IPS DF 19.7 (cell line): Measurements from ENCODE around the gene LASP1.
"Not testable (repeated sequence)": the region's sequence is repeated elsewhere in the genome, so short reads cannot be mapped to it uniquely, and the experiment has no call there.

Source experiments
- DNase-seq: peaks from one replicate; pipeline ENCODE4 v3.0.0-alpha.2; 2013; ENCODE audit warnings: low read depth, low spot score

The LASP1 gene

GRCh38 chr17:38930782-38931181, 60.9 kb downstream of the LASP1 start:
- not testable (repeated sequence) for DNase-seq

GRCh38 chr17:38933962-38934361, 64.1 kb downstream of the LASP1 start:
- not testable (repeated sequence) for DNase-seq

- DNase-seq = no peak
These were observed 70.1 kb downstream of the LASP1 start for GRCh38 chr17:38939987-38940386.

- DNase-seq = no peak
These were observed 70.5 kb downstream of the LASP1 start for GRCh38 chr17:38940404-38940803.

- no peak for DNase-seq
These were observed 73.0 kb downstream of the LASP1 start for GRCh38 chr17:38942696-38943334.

GRCh38 chr17:38943607-38944006, 73.7 kb downstream of the LASP1 start:
- no peak for DNase-seq

- DNase-seq = no peak
These were observed 77.3 kb downstream of the LASP1 start for GRCh38 chr17:38947189-38947588.

GRCh38 chr17:38953800-38954199, 83.9 kb downstream of the LASP1 start:
- not testable (repeated sequence) for DNase-seq

GRCh38 chr17:38958326-38958725, 88.5 kb downstream of the LASP1 start:
- DNase-seq = no peak

GRCh38 chr17:38958756-38959155, 88.9 kb downstream of the LASP1 start:
- DNase-seq = no peak

- no peak for DNase-seq
These were observed 89.7 kb downstream of the LASP1 start for GRCh38 chr17:38959508-38959907.

GRCh38 chr17:38960402-38960801, 90.5 kb downstream of the LASP1 start:
- DNase-seq = no peak

GRCh38 chr17:38961413-38961812, 91.6 kb downstream of the LASP1 start:
- DNase-seq = no peak

- DNase-seq = peak; percentile 94
These were observed 97.5 kb downstream of the LASP1 start, which contains the start of gene FBXO47 for GRCh38 chr17:38967290-38967738. TSS of gene FBXO47 (minus strand) at chr17:38967403. CDS start at chr17:38963025, 4,378 bp downstream.

- no peak for DNase-seq
These were observed 99.4 kb downstream of the LASP1 start for GRCh38 chr17:38969281-38969680.

- DNase-seq = no peak
These were observed 100.3 kb downstream of the LASP1 start for GRCh38 chr17:38970128-38970527.

GRCh38 chr17:38970804-38971203, 100.9 kb downstream of the LASP1 start:
- no peak for DNase-seq
